WERI-Rb-1 (cell line): ENCODE results near the gene HIRA.

Experiments used
- DNase-seq: peaks from one replicate; pipeline ENCODE4 v3.0.0-alpha.2; 2020
- H3K27ac ChIP-seq: fragments of 250-450 bp; sonication (Bioruptor Pico); 2 replicates; pipeline ENCODE4 v1.5.1; 2020; ENCODE audit warnings: mild to moderate bottlenecking, moderate library complexity
- H3K27me3 ChIP-seq: fragments of 250-450 bp; sonication (Bioruptor Pico); 2 replicates; pipeline ENCODE4 v1.5.1; 2021; ENCODE audit warnings: mild to moderate bottlenecking, low read depth, moderate library complexity; ENCODE audit not compliant: insufficient read depth, severe bottlenecking
- H3K36me3 ChIP-seq: fragments of 250-450 bp; sonication (Bioruptor Pico); 2 replicates; pipeline ENCODE4 v1.5.1; 2020; ENCODE audit warnings: mild to moderate bottlenecking, moderate library complexity
- H3K4me3 ChIP-seq: 2 replicates; pipeline ENCODE4 v1.5.1; 2011; ENCODE audit warnings: low read depth, mild to moderate bottlenecking, control low read depth, low read length
- H3K9me3 ChIP-seq: fragments of 250-450 bp; sonication (Bioruptor Pico); 2 replicates; pipeline ENCODE4 v1.5.1; 2021; ENCODE audit warnings: mild to moderate bottlenecking, moderate library complexity; ENCODE audit not compliant: severe bottlenecking
- CTCF ChIP-seq: IDR thresholded peaks from 2 replicates; pipeline ENCODE4 v1.5.1; 2011; ENCODE audit warnings: low read depth, mild to moderate bottlenecking, control low read depth, inconsistent platforms, low read length

The HIRA gene

GRCh38 chr22:19478045-19478900 is 46.7 kb upstream of the HIRA start:
- no peaks in the 10 kb centered on the region for H3K9me3 ChIP-seq
- TF ChIP-seq CTCF, result no peak
- peak overlapping the region; percentile 98 for H3K27ac ChIP-seq
- H3K36me3 ChIP-seq, result peaks cover 45% of the 10 kb centered on the region
- H3K4me3 ChIP-seq, result peak overlapping the region; percentile 80
- no peak for DNase-seq
- no peaks in the 10 kb centered on the region for H3K27me3 ChIP-seq

- TF ChIP-seq CTCF, result no peak
- Histone ChIP-seq H3K9me3 (no peaks in the 10 kb centered on the region), H3K27me3 (no peaks in the 10 kb centered on the region), H3K27ac (no peak overlapping the region), H3K4me3 (peak overlapping the region; percentile 80; the same call in 1 of the 2 replicates), H3K36me3 (peaks cover 44% of the 10 kb centered on the region)
- DNase-seq, result no peak
Measured at GRCh38 chr22:19477321-19478044, 46.0 kb upstream of the HIRA start.

GRCh38 chr22:19476023-19476422 is 44.5 kb upstream of the HIRA start:
- H3K9me3 ChIP-seq, result no peaks in the 10 kb centered on the region
- TF ChIP-seq CTCF, result no peak
- H3K27ac ChIP-seq, result no peak overlapping the region
- no peak overlapping the region for H3K4me3 ChIP-seq
- H3K36me3 ChIP-seq, result peaks cover 41% of the 10 kb centered on the region
- H3K27me3 ChIP-seq, result no peaks in the 10 kb centered on the region
- no peak for DNase-seq

GRCh38 chr22:19473578-19473977 is 42.0 kb upstream of the HIRA start:
- Histone ChIP-seq H3K27ac (no peak overlapping the region), H3K36me3 (peaks cover 63% of the 10 kb centered on the region), H3K9me3 (no peaks in the 10 kb centered on the region), H3K27me3 (no peaks in the 10 kb centered on the region), H3K4me3 (no peak overlapping the region)
- peak; percentile 35 for TF ChIP-seq CTCF
- DNase-seq, result peak; percentile 22

GRCh38 chr22:19472233-19472632 is 40.7 kb upstream of the HIRA start:
- Histone ChIP-seq H3K9me3 (no peaks in the 10 kb centered on the region), H3K27ac (no peak overlapping the region), H3K27me3 (no peaks in the 10 kb centered on the region), H3K4me3 (no peak overlapping the region), H3K36me3 (peaks cover 76% of the 10 kb centered on the region)
- TF ChIP-seq CTCF, result no peak
- no peak for DNase-seq
